ENCODE data around the gene NKX1-1.

Gene NKX1-1

GRCh38 chr4:1403591-1404572 is 2.4 kb downstream of the NKX1-1 start:
- Histone ChIP-seq H2BK12ac (ENCODE audit: low read length in 2 of 2) (no peak overlapping the region), H3K18ac (ENCODE audit: low read depth in 1 of 2, low read length in 2 of 2) (no peak overlapping the region), H2BK5ac (ENCODE audit: low read depth, low read length, poor library complexity, severe bottlenecking) (no peak overlapping the region)

GRCh38 chr4:1403177-1403583 is 3.1 kb downstream of the NKX1-1 start:
- no peaks in the 10 kb centered on the region for H3K36me3 ChIP-seq (ENCODE audit: control insufficient read depth in 1 of 2, insufficient read depth in 2 of 2, low read depth in 1 of 2, low read length in 2 of 2)

More at GRCh38 chr4:1403591-1404572, 2.4 kb downstream of the NKX1-1 start:
- H3K27ac ChIP-seq (ENCODE audit: low read length, poor library complexity, severe bottlenecking) = no peak overlapping the region
- no peak overlapping the region for H4K91ac ChIP-seq (ENCODE audit: low read length)
- no peak overlapping the region for H2BK120ac ChIP-seq (ENCODE audit: low read depth, low read length)
- H3K4me2 ChIP-seq (ENCODE audit: low read length, poor library complexity, severe bottlenecking) = no peak overlapping the region
- H3K79me1 ChIP-seq (replicated peaks; ENCODE audit: low read length, poor library complexity, severe bottlenecking) = no peaks in the 10 kb centered on the region
- no peak overlapping the region for H4K8ac ChIP-seq (ENCODE audit: low read length)
- no peak overlapping the region for H2AFZ ChIP-seq (ENCODE audit: low read depth, low read length)
- H3K23ac ChIP-seq (ENCODE audit: low read length in 2 of 2) = no peak overlapping the region
- H3K4ac ChIP-seq (ENCODE audit: low read depth in 1 of 2, low read length in 2 of 2) = no peak overlapping the region
- H3K14ac ChIP-seq (ENCODE audit: low read length in 2 of 2) = no peak overlapping the region
- 39% methylated on average over 99 of the region's 107 CpGs for WGBS
- DNase-seq = no peak
- no peak overlapping the region for H3K9ac ChIP-seq (ENCODE audit: low read length)
- H3K9me3 ChIP-seq (ENCODE audit: control insufficient read depth, low read length) = peaks cover 6% of the 10 kb centered on the region
- H2BK15ac ChIP-seq (ENCODE audit: low read depth, poor library complexity, severe bottlenecking) = no peak overlapping the region
- H2AK5ac ChIP-seq (ENCODE audit: low read length, severe bottlenecking) = no peak overlapping the region
- peaks cover 67 to 87% of the 10 kb centered on the region in 2 experiments for H3K27me3 ChIP-seq (ENCODE audit: control insufficient read depth in 1 of 2, insufficient read depth in 1 of 2, low read length in 2 of 2)
- no peaks in the 10 kb centered on the region for H3K36me3 ChIP-seq (ENCODE audit: control insufficient read depth in 1 of 2, insufficient read depth in 2 of 2, low read depth in 1 of 2, low read length in 2 of 2)
- H3K4me1 ChIP-seq (ENCODE audit: control insufficient read depth, insufficient read depth, low read depth, low read length) = peaks cover 11% of the 10 kb centered on the region
- H3K4me3 ChIP-seq (ENCODE audit: insufficient read depth in 1 of 2, low read depth in 1 of 2, low read length in 2 of 2) = no peak overlapping the region

GRCh38 chr4:1402516-1403091 is 3.6 kb downstream of the NKX1-1 start:
- Histone ChIP-seq H3K79me1 (replicated peaks; ENCODE audit: low read length, poor library complexity, severe bottlenecking) (no peaks in the 10 kb centered on the region), H3K27me3 (ENCODE audit: control insufficient read depth in 1 of 2, insufficient read depth in 1 of 2, low read length in 2 of 2) (peaks cover 56 to 77% of the 10 kb centered on the region in 2 experiments), H2AFZ (ENCODE audit: low read depth, low read length) (no peak overlapping the region), H3K4ac (ENCODE audit: low read depth in 1 of 2, low read length in 2 of 2) (no peak overlapping the region), H3K36me3 (ENCODE audit: control insufficient read depth in 1 of 2, insufficient read depth in 2 of 2, low read depth in 1 of 2, low read length in 2 of 2) (no peaks in the 10 kb centered on the region), H3K14ac (ENCODE audit: low read length in 2 of 2) (no peak overlapping the region), H3K23ac (ENCODE audit: low read length in 2 of 2) (no peak overlapping the region), H2BK12ac (ENCODE audit: low read length in 2 of 2) (no peak overlapping the region), H2BK120ac (ENCODE audit: low read depth, low read length) (no peak overlapping the region), H3K9me3 (ENCODE audit: control insufficient read depth, low read length) (peaks cover 4% of the 10 kb centered on the region), H3K4me1 (ENCODE audit: control insufficient read depth, insufficient read depth, low read depth, low read length) (peaks cover 9% of the 10 kb centered on the region), H3K4me2 (ENCODE audit: low read length, poor library complexity, severe bottlenecking) (no peak overlapping the region), H2BK5ac (ENCODE audit: low read depth, low read length, poor library complexity, severe bottlenecking) (no peak overlapping the region), H4K91ac (ENCODE audit: low read length) (no peak overlapping the region), H3K18ac (ENCODE audit: low read depth in 1 of 2, low read length in 2 of 2) (no peak overlapping the region), H3K9ac (ENCODE audit: low read length) (no peak overlapping the region), H2BK15ac (ENCODE audit: low read depth, poor library complexity, severe bottlenecking) (no peak overlapping the region), H3K27ac (ENCODE audit: low read length, poor library complexity, severe bottlenecking) (no peak overlapping the region), H4K8ac (ENCODE audit: low read length) (no peak overlapping the region), H3K4me3 (ENCODE audit: insufficient read depth in 1 of 2, low read depth in 1 of 2, low read length in 2 of 2) (no peak overlapping the region), H2AK5ac (ENCODE audit: low read length, severe bottlenecking) (no peak overlapping the region)
- no peak for DNase-seq
- 42% methylated on average over 67 of the region's 69 CpGs for WGBS

More at GRCh38 chr4:1403177-1403583, 3.1 kb downstream of the NKX1-1 start:
- H3K14ac ChIP-seq (ENCODE audit: low read length in 2 of 2) = no peak overlapping the region
- peaks cover 5% of the 10 kb centered on the region for H3K9me3 ChIP-seq (ENCODE audit: control insufficient read depth, low read length)
- no peak overlapping the region for H3K4ac ChIP-seq (ENCODE audit: low read depth in 1 of 2, low read length in 2 of 2)
- no peak overlapping the region for H3K23ac ChIP-seq (ENCODE audit: low read length in 2 of 2)
- no peak overlapping the region for H2BK5ac ChIP-seq (ENCODE audit: low read depth, low read length, poor library complexity, severe bottlenecking)
- no peak overlapping the region for H2BK15ac ChIP-seq (ENCODE audit: low read depth, poor library complexity, severe bottlenecking)
- H3K9ac ChIP-seq (ENCODE audit: low read length) = no peak overlapping the region
- no peak overlapping the region for H2AFZ ChIP-seq (ENCODE audit: low read depth, low read length)
- DNase-seq = no peak
- no peaks in the 10 kb centered on the region for H3K79me1 ChIP-seq (replicated peaks; ENCODE audit: low read length, poor library complexity, severe bottlenecking)
- no peak overlapping the region for H4K8ac ChIP-seq (ENCODE audit: low read length)
- H3K27ac ChIP-seq (ENCODE audit: low read length, poor library complexity, severe bottlenecking) = no peak overlapping the region
- H2AK5ac ChIP-seq (ENCODE audit: low read length, severe bottlenecking) = no peak overlapping the region
- no peak overlapping the region for H4K91ac ChIP-seq (ENCODE audit: low read length)
- no peak overlapping the region for H3K4me3 ChIP-seq (ENCODE audit: insufficient read depth in 1 of 2, low read depth in 1 of 2, low read length in 2 of 2)
- no peak overlapping the region for H2BK120ac ChIP-seq (ENCODE audit: low read depth, low read length)
- H3K4me2 ChIP-seq (ENCODE audit: low read length, poor library complexity, severe bottlenecking) = no peak overlapping the region
- H3K27me3 ChIP-seq (ENCODE audit: control insufficient read depth in 1 of 2, insufficient read depth in 1 of 2, low read length in 2 of 2) = peaks cover 60 to 80% of the 10 kb centered on the region in 2 experiments
- no peak overlapping the region for H2BK12ac ChIP-seq (ENCODE audit: low read length in 2 of 2)
- H3K18ac ChIP-seq (ENCODE audit: low read depth in 1 of 2, low read length in 2 of 2) = no peak overlapping the region
- peaks cover 9% of the 10 kb centered on the region for H3K4me1 ChIP-seq (ENCODE audit: control insufficient read depth, insufficient read depth, low read depth, low read length)
- WGBS = 33% methylated on average over 46 of the region's 58 CpGs

GRCh38 chr4:1402021-1402515 is 4.2 kb downstream of the NKX1-1 start:
- H3K4me1 ChIP-seq (ENCODE audit: control insufficient read depth, insufficient read depth, low read depth, low read length) = peaks cover 9% of the 10 kb centered on the region
- H4K8ac ChIP-seq (ENCODE audit: low read length) = no peak overlapping the region
- no peak overlapping the region for H2BK12ac ChIP-seq (ENCODE audit: low read length in 2 of 2)
- H2AFZ ChIP-seq (ENCODE audit: low read depth, low read length) = no peak overlapping the region
- no peak overlapping the region for H2AK5ac ChIP-seq (ENCODE audit: low read length, severe bottlenecking)
- H3K9ac ChIP-seq (ENCODE audit: low read length) = no peak overlapping the region
- no peaks in the 10 kb centered on the region for H3K36me3 ChIP-seq (ENCODE audit: control insufficient read depth in 1 of 2, insufficient read depth in 2 of 2, low read depth in 1 of 2, low read length in 2 of 2)
- 36% methylated on average over 22 of the region's 24 CpGs for WGBS
- no peak overlapping the region for H3K23ac ChIP-seq (ENCODE audit: low read length in 2 of 2)
- no peaks in the 10 kb centered on the region for H3K79me1 ChIP-seq (replicated peaks; ENCODE audit: low read length, poor library complexity, severe bottlenecking)
- no peak overlapping the region for H2BK15ac ChIP-seq (ENCODE audit: low read depth, poor library complexity, severe bottlenecking)
- no peak for DNase-seq
- no peak overlapping the region for H3K27ac ChIP-seq (ENCODE audit: low read length, poor library complexity, severe bottlenecking)
- no peak overlapping the region for H3K4me2 ChIP-seq (ENCODE audit: low read length, poor library complexity, severe bottlenecking)
- H3K4ac ChIP-seq (ENCODE audit: low read depth in 1 of 2, low read length in 2 of 2) = no peak overlapping the region
- H3K27me3 ChIP-seq (ENCODE audit: control insufficient read depth in 1 of 2, insufficient read depth in 1 of 2, low read length in 2 of 2) = peaks cover 51 to 71% of the 10 kb centered on the region in 2 experiments
- no peak overlapping the region for H3K18ac ChIP-seq (ENCODE audit: low read depth in 1 of 2, low read length in 2 of 2)
- H3K4me3 ChIP-seq (ENCODE audit: insufficient read depth in 1 of 2, low read depth in 1 of 2, low read length in 2 of 2) = no peak overlapping the region
- no peak overlapping the region for H2BK5ac ChIP-seq (ENCODE audit: low read depth, low read length, poor library complexity, severe bottlenecking)
- H3K14ac ChIP-seq (ENCODE audit: low read length in 2 of 2) = no peak overlapping the region
- no peak overlapping the region for H4K91ac ChIP-seq (ENCODE audit: low read length)
- no peak overlapping the region for H2BK120ac ChIP-seq (ENCODE audit: low read depth, low read length)
- peaks cover 4% of the 10 kb centered on the region for H3K9me3 ChIP-seq (ENCODE audit: control insufficient read depth, low read length)

All from mesenchymal stem cell (in vitro differentiated cells and primary cell).